Islet of Langerhans (tissue), 1 donor: ENCODE results near the gene SASH3.

ENCODE experiments used
- FAIRE-seq: peaks from one replicate; lab custom pipeline; 2011; peaks lifted over from hg19 to GRCh38; lab: Jason Lieb, UNC

Gene SASH3

GRCh38 chrX:129760155-129760554 is 19.6 kb upstream of the SASH3 start:
- FAIRE-seq = no peak

- no peak for FAIRE-seq
Measured at GRCh38 chrX:129760981-129761380, 18.8 kb upstream of the SASH3 start.

GRCh38 chrX:129761596-129761995 is 18.2 kb upstream of the SASH3 start:
- FAIRE-seq = no peak

- FAIRE-seq = no peak
Measured at GRCh38 chrX:129762448-129762847, 17.3 kb upstream of the SASH3 start.

GRCh38 chrX:129763666-129764065 is 16.1 kb upstream of the SASH3 start:
- FAIRE-seq = no peak

- no peak for FAIRE-seq
Measured at GRCh38 chrX:129768186-129768585, 11.6 kb upstream of the SASH3 start.

- FAIRE-seq = no peak
Measured at GRCh38 chrX:129768586-129769466, 10.9 kb upstream of the SASH3 start.

GRCh38 chrX:129769467-129770154 is 10.1 kb upstream of the SASH3 start:
- FAIRE-seq = no peak

GRCh38 chrX:129771266-129771995 is 8.3 kb upstream of the SASH3 start:
- FAIRE-seq = no peak

GRCh38 chrX:129772796-129773431 is 6.8 kb upstream of the SASH3 start:
- no peak for FAIRE-seq

- FAIRE-seq = no peak
Measured at GRCh38 chrX:129773649-129774458, 5.9 kb upstream of the SASH3 start.

- FAIRE-seq = no peak
Measured at GRCh38 chrX:129777218-129778030, 2.3 kb upstream of the SASH3 start.

- no peak for FAIRE-seq
Measured at GRCh38 chrX:129779086-129779672, 570 bp upstream of the SASH3 start.

- FAIRE-seq = no peak
Measured at GRCh38 chrX:129780441-129781105, 824 bp downstream of the SASH3 start.

- FAIRE-seq = no peak
Measured at GRCh38 chrX:129781134-129781672, 1.5 kb downstream of the SASH3 start.

GRCh38 chrX:129781680-129782495 is 2.1 kb downstream of the SASH3 start:
- no peak for FAIRE-seq

GRCh38 chrX:129782706-129783105 is 3.0 kb downstream of the SASH3 start:
- FAIRE-seq = no peak

GRCh38 chrX:129783291-129783713 is 3.6 kb downstream of the SASH3 start:
- FAIRE-seq = no peak

GRCh38 chrX:129784371-129784770 is 4.6 kb downstream of the SASH3 start:
- no peak for FAIRE-seq
